Coronary artery (tissue), 2 donors: ENCODE measurements around the gene PAQR6.

Source experiments
- DNase-seq: peaks from one replicate; pipeline ENCODE4 v3.0.0-alpha.2; 2017; ENCODE audit warnings: low spot score
- H3K27ac ChIP-seq, 2 donors: fragments of 200-600 bp; sonication (generic); one replicate each; pipeline ENCODE4 v1.5.1; 2016 to 2019
- H3K4me3 ChIP-seq: fragments of 200-600 bp; sonication (generic); 2 replicates; pipeline ENCODE4 v1.5.1; 2016; ENCODE audit warnings: mild to moderate bottlenecking, moderate library complexity
- TF ChIP-seq, protein P1 (sequence below): fragments of 200-600 bp; sonication (generic); IDR thresholded peaks from one replicate; pipeline ENCODE4 v1.5.1; 2019; ENCODE audit warnings: antibody characterized with exemption

Gene PAQR6

DNA sequence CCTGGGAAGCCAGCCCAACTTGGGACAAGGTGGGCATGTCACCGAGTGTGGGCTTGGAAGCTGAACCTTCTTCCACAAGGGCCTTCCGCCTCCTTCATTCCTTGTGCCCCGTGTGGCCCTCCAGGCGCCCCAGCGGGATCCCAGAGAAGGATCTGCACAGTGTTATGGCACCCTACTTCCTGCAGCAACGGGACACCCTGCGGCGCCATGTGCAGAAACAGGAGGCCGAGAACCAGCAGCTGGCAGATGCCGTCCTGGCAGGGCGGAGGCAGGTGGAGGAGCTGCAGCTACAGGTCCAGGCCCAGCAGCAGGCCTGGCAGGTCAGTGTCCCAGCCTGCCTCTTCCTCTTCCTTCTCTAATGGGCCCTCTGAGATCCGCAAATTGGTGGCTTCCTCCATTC is 11.7 kb downstream of the PAQR6 start:
- no peak for DNase-seq
- TF ChIP-seq, protein P1, sequence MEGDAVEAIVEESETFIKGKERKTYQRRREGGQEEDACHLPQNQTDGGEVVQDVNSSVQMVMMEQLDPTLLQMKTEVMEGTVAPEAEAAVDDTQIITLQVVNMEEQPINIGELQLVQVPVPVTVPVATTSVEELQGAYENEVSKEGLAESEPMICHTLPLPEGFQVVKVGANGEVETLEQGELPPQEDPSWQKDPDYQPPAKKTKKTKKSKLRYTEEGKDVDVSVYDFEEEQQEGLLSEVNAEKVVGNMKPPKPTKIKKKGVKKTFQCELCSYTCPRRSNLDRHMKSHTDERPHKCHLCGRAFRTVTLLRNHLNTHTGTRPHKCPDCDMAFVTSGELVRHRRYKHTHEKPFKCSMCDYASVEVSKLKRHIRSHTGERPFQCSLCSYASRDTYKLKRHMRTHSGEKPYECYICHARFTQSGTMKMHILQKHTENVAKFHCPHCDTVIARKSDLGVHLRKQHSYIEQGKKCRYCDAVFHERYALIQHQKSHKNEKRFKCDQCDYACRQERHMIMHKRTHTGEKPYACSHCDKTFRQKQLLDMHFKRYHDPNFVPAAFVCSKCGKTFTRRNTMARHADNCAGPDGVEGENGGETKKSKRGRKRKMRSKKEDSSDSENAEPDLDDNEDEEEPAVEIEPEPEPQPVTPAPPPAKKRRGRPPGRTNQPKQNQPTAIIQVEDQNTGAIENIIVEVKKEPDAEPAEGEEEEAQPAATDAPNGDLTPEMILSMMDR, result no peak
- H3K27ac ChIP-seq, result no peak overlapping the region
- no peak overlapping the region for H3K4me3 ChIP-seq

DNA sequence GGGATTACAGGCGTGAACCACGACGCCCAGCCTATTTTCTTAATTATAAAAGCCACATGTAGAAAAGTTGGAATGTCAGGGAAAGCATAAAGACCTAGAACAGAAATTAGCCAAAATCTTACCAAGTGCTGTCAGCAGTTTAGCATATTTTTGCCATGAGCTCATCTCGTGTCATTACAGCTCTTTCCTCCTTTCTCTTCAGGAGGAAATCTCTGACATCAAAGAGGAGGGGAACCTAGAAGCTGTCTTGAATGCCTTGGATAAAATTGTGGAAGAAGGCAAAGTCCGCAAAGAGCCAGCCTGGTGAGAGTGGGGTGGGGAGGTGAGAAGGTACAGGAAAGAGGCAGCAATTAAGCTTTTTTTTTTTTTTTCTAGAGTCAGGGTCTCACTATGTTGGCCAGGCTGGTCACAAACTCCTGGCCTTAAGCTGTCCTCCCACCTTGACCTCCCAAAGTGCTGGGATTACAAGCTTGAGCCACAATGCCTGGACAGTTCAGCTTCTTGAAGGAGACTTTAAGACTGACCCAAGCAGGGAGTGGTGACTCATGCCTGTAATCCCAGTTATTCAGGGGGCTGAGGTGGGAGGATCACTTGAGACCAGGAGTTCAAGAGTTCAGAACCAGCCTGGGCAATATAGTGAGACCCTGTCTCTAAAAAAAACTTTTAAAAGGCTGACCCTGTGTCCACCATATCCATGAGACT is 14.3 kb downstream of the PAQR6 start:
- H3K4me3 ChIP-seq, result no peak overlapping the region
- TF ChIP-seq, protein P1, result no peak
- no peak overlapping the region for H3K27ac ChIP-seq
- no peak for DNase-seq

GRCh38 chr1:156232201-156232894 is 15.5 kb downstream of the PAQR6 start:
- Histone ChIP-seq H3K4me3 (no peak overlapping the region), H3K27ac (no peak overlapping the region)
- DNase-seq, result no peak
- TF ChIP-seq, protein P1, result no peak

DNA sequence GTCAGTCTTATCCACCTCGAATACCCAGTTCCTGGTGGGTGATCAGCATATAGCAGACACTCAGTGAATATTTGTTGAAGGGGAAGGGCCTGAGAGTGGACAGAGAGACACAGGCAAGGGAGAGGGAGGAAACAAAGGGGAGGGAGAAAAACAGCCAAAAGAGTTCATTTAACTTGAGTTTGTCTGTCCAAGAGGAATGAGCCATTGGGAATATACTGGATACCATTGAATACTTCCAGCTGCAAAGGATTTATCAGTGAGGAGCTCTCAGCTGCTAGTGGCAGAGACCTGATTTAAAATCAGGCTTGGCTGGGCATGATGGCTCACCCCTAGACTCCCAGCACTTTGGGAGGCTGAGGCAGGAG is 17.4 kb downstream of the PAQR6 start:
- Histone ChIP-seq H3K4me3 (no peak overlapping the region), H3K27ac (no peak overlapping the region)
- DNase-seq, result no peak
- TF ChIP-seq, protein P1, result no peak

GRCh38 chr1:156229809-156230472 is 17.9 kb downstream of the PAQR6 start:
- Histone ChIP-seq H3K27ac (no peak overlapping the region), H3K4me3 (no peak overlapping the region)
- DNase-seq, result no peak
- TF ChIP-seq, protein P1, result no peak

GRCh38 chr1:156228501-156228900 is 19.4 kb downstream of the PAQR6 start:
- Histone ChIP-seq H3K4me3 (no peak overlapping the region), H3K27ac (no peak overlapping the region)
- no peak for DNase-seq
- TF ChIP-seq, protein P1, result no peak
